GM19239 (cell line): Measurements from ENCODE around the gene EVI5.
A peak's percentile ranks its signal among the peaks of the same experiment; 100 is the strongest.

ENCODE experiments used
- DNase-seq: peaks from one replicate; pipeline ENCODE4 v3.0.0; 2011; ENCODE audit warnings: low spot score; ENCODE audit not compliant: insufficient read length
- FAIRE-seq: peaks from 2 replicates; lab custom pipeline; 2011; peaks lifted over from hg19 to GRCh38; lab: Jason Lieb, UNC

EVI5 gene

GRCh38 chr1:92476071-92476631 lies 308.8 kb downstream of the EVI5 start:
- DNase-seq (no peak), FAIRE-seq (peak; percentile 72)

- FAIRE-seq, result no peak
Observed at GRCh38 chr1:92475029-92475428, 309.9 kb downstream of the EVI5 start.

GRCh38 chr1:92473781-92474495 lies 311.0 kb downstream of the EVI5 start:
- DNase-seq (no peak), FAIRE-seq (peak; percentile 93)

More at GRCh38 chr1:92475029-92475428, 309.9 kb downstream of the EVI5 start:
- no peak for DNase-seq

GRCh38 chr1:92470216-92470615 lies 314.7 kb downstream of the EVI5 start:
- DNase-seq, result no peak
- no peak for FAIRE-seq

- no peak for DNase-seq
- FAIRE-seq, result peak; percentile 21
Observed at GRCh38 chr1:92466683-92467352, 318.1 kb downstream of the EVI5 start.

GRCh38 chr1:92465256-92465647 lies 319.7 kb downstream of the EVI5 start:
- DNase-seq, result no peak
- no peak for FAIRE-seq

GRCh38 chr1:92464588-92465255 lies 320.2 kb downstream of the EVI5 start:
- peak; percentile 62 for FAIRE-seq
- no peak for DNase-seq

- no peak for DNase-seq
- FAIRE-seq, result peak; percentile 87
Observed at GRCh38 chr1:92461364-92462097, 323.4 kb downstream of the EVI5 start.

- FAIRE-seq (peak; percentile 88), DNase-seq (no peak)
Observed at GRCh38 chr1:92459871-92460320, 325.0 kb downstream of the EVI5 start.
